Endodermal cell (in vitro differentiated cells): Measurements from ENCODE around the gene DELE1. TPM values are rescaled to one million over a fixed set of nuclear protein-coding genes. Genes with fewer than 3 reads are reported as not detected.

ENCODE experiments used
- DNase-seq: peaks from one replicate; pipeline ENCODE4 v3.0.0-alpha.2; 2017
- H3K27ac ChIP-seq: 2 replicates; pipeline ENCODE4 v1.5.1; 2013; ENCODE audit warnings: mild to moderate bottlenecking, low read depth, low read length, moderate library complexity
- H3K27me3 ChIP-seq: 2 replicates; pipeline ENCODE4 v1.6.1; 2013; ENCODE audit warnings: mild to moderate bottlenecking, low read length, moderate library complexity; ENCODE audit not compliant: insufficient read depth, control insufficient read depth, poor library complexity, severe bottlenecking
- H3K36me3 ChIP-seq: 2 replicates; pipeline ENCODE4 v1.7.0; 2013; ENCODE audit warnings: mild to moderate bottlenecking, low read length, moderate library complexity; ENCODE audit not compliant: control insufficient read depth, insufficient read depth
- H3K4me1 ChIP-seq: one replicate; pipeline ENCODE4 v1.7.0; 2013; ENCODE audit warnings: low read length; ENCODE audit not compliant: control insufficient read depth, insufficient read depth
- H3K4me3 ChIP-seq: 2 replicates; pipeline ENCODE4 v1.5.1; 2013; ENCODE audit warnings: mild to moderate bottlenecking, low read length, moderate library complexity
- H3K9ac ChIP-seq: 2 replicates; pipeline ENCODE4 v1.6.1; 2013; ENCODE audit warnings: mild to moderate bottlenecking, low read length, moderate library complexity; ENCODE audit not compliant: poor library complexity, severe bottlenecking; ENCODE audit errors: extremely low read depth
- H3K9me3 ChIP-seq: 2 replicates; pipeline ENCODE4 v1.6.1; 2013; ENCODE audit warnings: mild to moderate bottlenecking, low read length, moderate library complexity; ENCODE audit not compliant: control insufficient read depth
- H3K27ac Mint-ChIP-seq: 2 replicates; pipeline ENCODE4 v1.8.0; 2020; ENCODE audit warnings: mixed read lengths
- H3K27me3 Mint-ChIP-seq: 2 replicates; pipeline ENCODE4 v1.8.0; 2021; ENCODE audit warnings: mild to moderate bottlenecking, mixed read lengths; ENCODE audit not compliant: insufficient read depth
- H3K36me3 Mint-ChIP-seq: 2 replicates; pipeline ENCODE4 v1.8.0; 2020; ENCODE audit warnings: low read depth, mixed read lengths
- H3K4me1 Mint-ChIP-seq: 2 replicates; pipeline ENCODE4 v1.8.0; 2020; ENCODE audit warnings: mixed read lengths
- H3K4me3 Mint-ChIP-seq: 2 replicates; pipeline ENCODE4 v1.8.0; 2020; ENCODE audit warnings: mild to moderate bottlenecking, moderate library complexity, mixed read lengths
- H3K9me3 Mint-ChIP-seq: 2 replicates; pipeline ENCODE4 v1.8.0; 2020; ENCODE audit warnings: mild to moderate bottlenecking, mixed read lengths
- WGBS, 2 experiments: methylation state at CpG; one replicate each; pipeline versions ENCODE4 v1.1.5 to v1.1.7; 2013; ENCODE audit warnings: missing lambda C conversion rate in 2 of 2, mixed read lengths in 1 of 2; ENCODE audit not compliant: insufficient coverage in 1 of 2, insufficient read length in 1 of 2; 5-methylcytosine and 5-hydroxymethylcytosine counted together
- total RNA-seq, 2 donors: library from RNA; stranded (reverse); fragmentation: NEBNext Ultra II Directional in 1 of 2; extraction: Animal tissue kit (Norgen Biotek cat#: 25700) in 1 of 2; gene quantifications; 2 replicates in 1 of 2; 3 replicates in 1 of 2; pipeline ENCODE4 v1.2.1, GENCODE V29; 2021
- TF ChIP-seq, protein P1 (sequence below): fragments of 200-600 bp; sonication (generic); conservative IDR thresholded peaks from 2 replicates; pipeline ENCODE4 v1.5.0; 2021; ENCODE audit warnings: antibody characterized with exemption, mild to moderate bottlenecking

The DELE1 gene
- total RNA-seq, 2 donors from 2014 or later = 66.5 to 71.4 TPM

- peaks cover 10% of the 10 kb centered on the region for H3K4me1 Mint-ChIP-seq
- H3K27ac Mint-ChIP-seq = peak overlapping the region; percentile 81
- Histone ChIP-seq H3K9me3 (no peaks in the 10 kb centered on the region), H3K27ac (no peak overlapping the region), H3K4me1 (no peaks in the 10 kb centered on the region), H3K27me3 (no peaks in the 10 kb centered on the region), H3K9ac (no peak overlapping the region), H3K36me3 (no peaks in the 10 kb centered on the region), H3K4me3 (no peak overlapping the region)
- TF ChIP-seq, protein P1, sequence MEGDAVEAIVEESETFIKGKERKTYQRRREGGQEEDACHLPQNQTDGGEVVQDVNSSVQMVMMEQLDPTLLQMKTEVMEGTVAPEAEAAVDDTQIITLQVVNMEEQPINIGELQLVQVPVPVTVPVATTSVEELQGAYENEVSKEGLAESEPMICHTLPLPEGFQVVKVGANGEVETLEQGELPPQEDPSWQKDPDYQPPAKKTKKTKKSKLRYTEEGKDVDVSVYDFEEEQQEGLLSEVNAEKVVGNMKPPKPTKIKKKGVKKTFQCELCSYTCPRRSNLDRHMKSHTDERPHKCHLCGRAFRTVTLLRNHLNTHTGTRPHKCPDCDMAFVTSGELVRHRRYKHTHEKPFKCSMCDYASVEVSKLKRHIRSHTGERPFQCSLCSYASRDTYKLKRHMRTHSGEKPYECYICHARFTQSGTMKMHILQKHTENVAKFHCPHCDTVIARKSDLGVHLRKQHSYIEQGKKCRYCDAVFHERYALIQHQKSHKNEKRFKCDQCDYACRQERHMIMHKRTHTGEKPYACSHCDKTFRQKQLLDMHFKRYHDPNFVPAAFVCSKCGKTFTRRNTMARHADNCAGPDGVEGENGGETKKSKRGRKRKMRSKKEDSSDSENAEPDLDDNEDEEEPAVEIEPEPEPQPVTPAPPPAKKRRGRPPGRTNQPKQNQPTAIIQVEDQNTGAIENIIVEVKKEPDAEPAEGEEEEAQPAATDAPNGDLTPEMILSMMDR = peak; percentile 95
- no peaks in the 10 kb centered on the region for H3K9me3 Mint-ChIP-seq
- H3K36me3 Mint-ChIP-seq = no peaks in the 10 kb centered on the region
- H3K27me3 Mint-ChIP-seq = peaks cover 3% of the 10 kb centered on the region
- 35 to 53% methylated on average over 8 to 14 of the region's 14 CpGs for WGBS, 2 experiments
- DNase-seq = peak; percentile 95
- no peak overlapping the region for H3K4me3 Mint-ChIP-seq
Observed at GRCh38 chr5:141960449-141961323, 37.0 kb downstream of the DELE1 start.

- no peaks in the 10 kb centered on the region for H3K36me3 ChIP-seq
- TF ChIP-seq, protein P1 = no peak
- no peak overlapping the region for H3K9ac ChIP-seq
- no peaks in the 10 kb centered on the region for H3K36me3 Mint-ChIP-seq
- WGBS, 2 experiments = 90% methylated on average over 3 of the region's 3 CpGs; no CpG with 5 or more reads in 1 of the 2 experiments
- no peak overlapping the region for H3K4me3 ChIP-seq
- peaks cover 3% of the 10 kb centered on the region for H3K27me3 Mint-ChIP-seq
- no peaks in the 10 kb centered on the region for H3K9me3 Mint-ChIP-seq
- no peak for DNase-seq
- no peak overlapping the region for H3K27ac ChIP-seq
- H3K27me3 ChIP-seq = no peaks in the 10 kb centered on the region
- peaks cover 10% of the 10 kb centered on the region for H3K4me1 Mint-ChIP-seq
- H3K4me3 Mint-ChIP-seq = no peak overlapping the region
- H3K27ac Mint-ChIP-seq = no peak overlapping the region
- no peaks in the 10 kb centered on the region for H3K9me3 ChIP-seq
- H3K4me1 ChIP-seq = no peaks in the 10 kb centered on the region
Observed at GRCh38 chr5:141961466-141961865, 37.8 kb downstream of the DELE1 start.

GRCh38 chr5:141963701-141964100, 40.0 kb downstream of the DELE1 start:
- Histone ChIP-seq H3K27me3 (no peaks in the 10 kb centered on the region), H3K4me3 (no peak overlapping the region), H3K9ac (no peak overlapping the region), H3K4me1 (no peaks in the 10 kb centered on the region), H3K36me3 (no peaks in the 10 kb centered on the region), H3K27ac (no peak overlapping the region), H3K9me3 (no peaks in the 10 kb centered on the region)
- peaks cover 14% of the 10 kb centered on the region for H3K4me1 Mint-ChIP-seq
- no peaks in the 10 kb centered on the region for H3K9me3 Mint-ChIP-seq
- TF ChIP-seq, protein P1 = no peak
- H3K27me3 Mint-ChIP-seq = peaks cover 1% of the 10 kb centered on the region
- WGBS, 2 experiments = 80 to 91% methylated on average over 3 of the region's 3 CpGs
- H3K36me3 Mint-ChIP-seq = no peaks in the 10 kb centered on the region
- DNase-seq = no peak
- no peak overlapping the region for H3K4me3 Mint-ChIP-seq
- no peak overlapping the region for H3K27ac Mint-ChIP-seq
